DND-41 (cell line): ENCODE data around the gene PYCR2.
"Not testable (repeated sequence)": the region's sequence is repeated elsewhere in the genome, so short reads cannot be mapped to it uniquely, and the experiment has no call there.

Experiments used
- ATAC-seq: fragments of 200-7000 bp; cut with Tn5 transposase; 3 replicates; pipeline ENCODE4 v1.9.1; 2021; ENCODE audit warnings: low read depth; ENCODE audit not compliant: insufficient read depth
- DNase-seq: peaks from one replicate; pipeline ENCODE4 v3.0.0-alpha.2; 2020
- H2AFZ ChIP-seq: 2 replicates; pipeline ENCODE4 v1.6.0; 2012; ENCODE audit warnings: low read depth, low read length
- H3K27ac ChIP-seq: 2 replicates; pipeline ENCODE4 v1.5.1; 2012; ENCODE audit warnings: low read length, inconsistent platforms
- H3K27me3 ChIP-seq: fragments of 200-600 bp; sonication (generic); 2 replicates; pipeline ENCODE4 v1.6.0; 2012; ENCODE audit warnings: low read length, mild to moderate bottlenecking, inconsistent platforms; ENCODE audit not compliant: insufficient read depth, poor library complexity
- H3K36me3 ChIP-seq: 2 replicates; pipeline ENCODE4 v1.5.1; 2012; ENCODE audit warnings: low read length, inconsistent platforms; ENCODE audit not compliant: insufficient read depth
- H3K4me1 ChIP-seq: 2 replicates; pipeline ENCODE4 v1.5.1; 2012; ENCODE audit warnings: mild to moderate bottlenecking, low read length; ENCODE audit not compliant: insufficient read depth
- H3K4me2 ChIP-seq: 2 replicates; pipeline ENCODE4 v1.6.0; 2012; ENCODE audit warnings: mild to moderate bottlenecking, moderate library complexity, low read length, inconsistent platforms; ENCODE audit not compliant: insufficient read depth
- H3K4me3 ChIP-seq, 2 experiments: fragments of 200-600 bp in 1 of 2; shearing (Covaris generic) in 1 of 2; 2 replicates each; pipeline ENCODE4 v1.5.1; 2012 to 2016; ENCODE audit warnings: inconsistent platforms in 2 of 2, low read length in 2 of 2, mild to moderate bottlenecking in 2 of 2, low read depth in 1 of 2, moderate library complexity in 1 of 2
- H3K79me2 ChIP-seq: 2 replicates; pipeline ENCODE4 v1.6.0; 2012; ENCODE audit warnings: low read length, inconsistent platforms; ENCODE audit not compliant: insufficient read depth
- H3K9ac ChIP-seq: 2 replicates; pipeline ENCODE4 v1.6.0; 2012; ENCODE audit warnings: low read depth, mild to moderate bottlenecking, inconsistent platforms, low read length, moderate library complexity
- H3K9me3 ChIP-seq: 2 replicates; pipeline ENCODE4 v1.5.1; 2012; ENCODE audit warnings: low read length, moderate library complexity, mild to moderate bottlenecking, inconsistent platforms; ENCODE audit not compliant: insufficient read depth, severe bottlenecking
- H4K20me1 ChIP-seq: 2 replicates; pipeline ENCODE4 v1.6.0; 2012; ENCODE audit warnings: low read length; ENCODE audit not compliant: insufficient read depth
- EZH2 ChIP-seq: IDR thresholded peaks from 3 replicates; pipeline ENCODE4 v1.6.1; 2012; ENCODE audit warnings: borderline replicate concordance, low read depth, mild to moderate bottlenecking, moderate library complexity, low read length, inconsistent platforms; ENCODE audit not compliant: severe bottlenecking
- TF ChIP-seq, protein P1 (sequence below): IDR thresholded peaks from 2 replicates; pipeline ENCODE4 v1.5.1; 2012; ENCODE audit warnings: borderline replicate concordance, low read length, moderate library complexity, mild to moderate bottlenecking; ENCODE audit not compliant: poor library complexity, severe bottlenecking; ENCODE audit errors: extremely low read depth

The PYCR2 gene

DNA sequence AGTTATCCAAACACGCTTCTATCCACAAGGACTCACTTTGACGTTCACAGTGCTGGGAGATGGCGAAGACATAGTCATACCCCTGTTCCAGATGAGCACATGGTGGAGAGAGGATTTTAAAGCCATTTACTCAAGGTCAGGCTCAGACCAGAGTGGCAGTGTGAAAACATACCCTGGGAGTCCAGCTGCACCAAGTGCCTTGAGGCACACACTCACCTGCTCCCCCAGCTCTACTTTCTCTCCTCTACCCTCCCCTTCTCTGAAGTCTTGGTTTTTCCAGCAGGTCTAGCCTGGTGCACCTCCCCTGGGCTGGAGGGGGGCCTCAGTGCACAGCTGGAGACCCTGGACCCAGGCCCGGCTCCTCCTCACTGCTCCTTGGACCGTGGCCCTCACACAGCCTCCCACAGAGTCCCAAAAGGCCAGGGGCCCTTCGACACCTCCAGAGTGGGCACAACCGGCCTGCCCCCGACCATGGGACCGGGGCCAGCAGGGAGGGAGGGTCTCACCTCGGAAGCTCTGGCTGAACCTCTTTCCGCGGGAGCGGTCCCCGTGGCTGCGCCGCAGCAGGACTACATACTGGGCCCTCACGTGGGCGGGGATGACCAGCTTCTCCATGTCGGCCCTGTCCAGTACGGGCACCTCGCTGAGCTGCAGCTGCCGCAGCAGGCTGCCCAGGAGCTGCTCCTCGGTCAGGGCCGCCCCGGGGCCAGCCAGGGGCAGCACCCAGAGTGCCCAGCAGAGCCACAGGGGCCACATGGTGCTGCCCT, 16.5 kb upstream of the PYCR2 start:
- no peak overlapping the region for H3K4me3 ChIP-seq

DNA sequence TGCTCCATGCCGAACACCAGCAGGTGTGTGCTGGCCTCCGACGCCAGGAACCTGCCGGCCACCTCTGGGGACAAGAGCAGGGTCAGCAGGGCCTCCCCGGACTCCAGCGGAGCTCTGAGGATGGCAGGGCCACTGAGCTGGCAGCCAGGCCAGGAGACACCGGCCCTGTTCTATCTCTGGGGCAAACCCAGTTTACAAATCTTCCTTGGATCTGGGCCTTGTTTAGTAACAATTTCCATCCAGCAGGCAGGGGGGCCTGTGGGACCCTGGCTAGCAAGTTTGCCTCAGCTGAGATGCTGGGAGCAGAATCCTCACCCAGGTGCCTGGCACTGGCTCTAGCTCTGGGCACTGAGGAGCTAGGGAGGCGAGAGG, 15.9 kb upstream of the PYCR2 start:
- H3K9me3 ChIP-seq, H3K27ac ChIP-seq, H3K79me2 ChIP-seq, H4K20me1 ChIP-seq, ATAC-seq, DNase-seq, H3K4me2 ChIP-seq, H3K4me1 ChIP-seq, H3K4me3 ChIP-seq, H2AFZ ChIP-seq, H3K9ac ChIP-seq, H3K27me3 ChIP-seq, H3K36me3 ChIP-seq: not testable (repeated sequence)

More for the DNA sequence above, 16.5 kb upstream of the PYCR2 start:
- Histone ChIP-seq H3K27ac (no peak overlapping the region), H3K9ac (no peak overlapping the region), H3K79me2 (no peaks in the 10 kb centered on the region), H3K9me3 (no peaks in the 10 kb centered on the region), H3K4me2 (no peak overlapping the region), H3K36me3 (no peaks in the 10 kb centered on the region), H3K27me3 (no peaks in the 10 kb centered on the region), H3K4me1 (no peaks in the 10 kb centered on the region), H4K20me1 (no peaks in the 10 kb centered on the region), H2AFZ (no peak overlapping the region)
- no peak for DNase-seq
- no peak for ATAC-seq
- TF ChIP-seq, protein P1, sequence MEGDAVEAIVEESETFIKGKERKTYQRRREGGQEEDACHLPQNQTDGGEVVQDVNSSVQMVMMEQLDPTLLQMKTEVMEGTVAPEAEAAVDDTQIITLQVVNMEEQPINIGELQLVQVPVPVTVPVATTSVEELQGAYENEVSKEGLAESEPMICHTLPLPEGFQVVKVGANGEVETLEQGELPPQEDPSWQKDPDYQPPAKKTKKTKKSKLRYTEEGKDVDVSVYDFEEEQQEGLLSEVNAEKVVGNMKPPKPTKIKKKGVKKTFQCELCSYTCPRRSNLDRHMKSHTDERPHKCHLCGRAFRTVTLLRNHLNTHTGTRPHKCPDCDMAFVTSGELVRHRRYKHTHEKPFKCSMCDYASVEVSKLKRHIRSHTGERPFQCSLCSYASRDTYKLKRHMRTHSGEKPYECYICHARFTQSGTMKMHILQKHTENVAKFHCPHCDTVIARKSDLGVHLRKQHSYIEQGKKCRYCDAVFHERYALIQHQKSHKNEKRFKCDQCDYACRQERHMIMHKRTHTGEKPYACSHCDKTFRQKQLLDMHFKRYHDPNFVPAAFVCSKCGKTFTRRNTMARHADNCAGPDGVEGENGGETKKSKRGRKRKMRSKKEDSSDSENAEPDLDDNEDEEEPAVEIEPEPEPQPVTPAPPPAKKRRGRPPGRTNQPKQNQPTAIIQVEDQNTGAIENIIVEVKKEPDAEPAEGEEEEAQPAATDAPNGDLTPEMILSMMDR: no peak
- TF ChIP-seq EZH2: no peak

DNA sequence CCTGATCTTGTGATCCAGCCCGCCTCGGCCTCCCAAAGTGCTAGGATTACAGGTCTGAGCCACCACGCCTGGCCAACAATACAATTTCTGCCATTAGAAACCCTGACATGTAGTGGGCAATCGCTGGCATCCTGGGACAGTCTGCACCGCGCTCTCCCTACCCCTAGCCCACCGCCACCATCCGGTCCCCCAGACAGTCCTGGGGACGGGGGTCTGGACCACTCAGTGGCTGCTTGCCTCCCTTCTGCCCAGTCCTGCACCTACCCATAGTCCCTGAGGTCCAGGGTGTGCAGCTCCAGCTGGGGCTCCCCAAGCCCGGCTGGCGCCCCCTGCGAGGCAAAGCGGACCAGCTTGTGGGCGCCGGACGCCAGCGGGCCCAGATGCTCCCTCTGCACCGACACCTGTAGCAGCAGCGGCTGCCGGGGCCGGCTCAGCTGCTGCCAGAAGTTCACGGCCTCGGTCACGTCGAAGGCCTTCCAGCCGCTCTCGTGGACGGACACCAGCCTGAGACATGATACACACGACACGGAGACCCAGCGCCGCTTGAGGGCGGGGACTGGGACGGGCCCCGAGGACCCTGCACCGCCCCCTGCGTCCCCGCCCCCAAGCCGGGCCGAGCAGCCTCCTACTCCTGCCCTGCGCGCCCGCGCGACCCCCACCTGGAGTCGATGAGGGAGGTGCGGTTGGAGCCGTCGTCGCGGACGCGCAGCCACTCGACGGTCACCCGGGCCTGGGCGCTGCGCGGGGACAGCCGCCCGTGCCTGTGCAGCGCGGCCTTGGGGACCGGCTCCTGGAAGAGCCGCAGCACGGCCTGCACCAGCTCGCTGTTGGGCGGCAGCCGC, 15.3 kb upstream of the PYCR2 start:
- not testable (repeated sequence) for H3K79me2 ChIP-seq, DNase-seq, H2AFZ ChIP-seq, H3K4me1 ChIP-seq, H3K9ac ChIP-seq, H3K4me3 ChIP-seq, H3K9me3 ChIP-seq, H4K20me1 ChIP-seq, H3K27ac ChIP-seq, ATAC-seq, H3K36me3 ChIP-seq, H3K4me2 ChIP-seq, H3K27me3 ChIP-seq

DNA sequence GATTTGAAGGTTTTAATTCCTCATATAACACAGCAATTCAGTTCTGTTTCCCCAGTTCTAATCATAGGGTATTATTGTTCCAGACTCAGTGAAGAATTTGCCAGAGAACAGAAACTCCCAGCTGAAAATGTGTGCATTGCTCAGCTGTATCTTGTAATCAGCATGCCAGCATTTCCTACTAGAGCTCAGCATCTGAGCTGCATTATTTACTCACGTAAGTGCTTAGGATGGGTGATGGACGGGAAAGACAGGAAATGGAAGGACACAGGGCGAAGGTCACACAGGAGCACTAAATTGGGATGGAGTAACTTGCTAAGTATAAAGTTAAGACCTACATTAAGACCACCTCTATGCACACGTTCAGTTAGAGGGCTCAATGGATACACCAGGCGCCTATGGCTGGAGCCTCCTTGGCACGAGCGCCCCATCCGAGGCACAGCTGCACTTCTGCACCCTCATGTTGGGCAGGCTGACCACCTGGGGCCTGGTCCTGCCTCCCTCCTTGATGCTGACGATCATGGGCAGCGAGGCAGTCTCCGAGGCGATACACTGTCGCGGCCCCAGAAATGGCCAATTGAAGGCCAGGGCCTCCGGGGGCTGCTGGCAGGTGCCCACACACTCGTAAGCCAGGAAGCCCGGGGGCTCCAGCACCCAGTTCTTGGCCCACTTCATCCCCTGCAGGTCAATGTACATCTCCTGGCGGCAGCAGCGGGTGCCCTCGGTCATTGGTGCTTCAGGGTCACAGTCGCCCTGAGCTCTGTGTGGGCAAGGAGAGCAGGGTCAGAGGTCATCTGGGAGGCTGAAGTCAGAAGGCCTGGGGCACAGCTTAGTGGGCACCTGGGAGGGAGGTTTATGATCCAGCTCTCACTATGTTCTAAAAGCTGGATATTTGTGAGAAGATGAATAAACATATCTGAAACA, 13.3 kb upstream of the PYCR2 start:
- Histone ChIP-seq H3K27me3 (no peaks in the 10 kb centered on the region), H3K27ac (no peak overlapping the region), H3K79me2 (no peaks in the 10 kb centered on the region), H3K9me3 (no peaks in the 10 kb centered on the region), H4K20me1 (no peaks in the 10 kb centered on the region), H3K4me3 (no peak overlapping the region), H2AFZ (no peak overlapping the region), H3K4me2 (no peak overlapping the region), H3K9ac (no peak overlapping the region), H3K4me1 (no peaks in the 10 kb centered on the region), H3K36me3 (no peaks in the 10 kb centered on the region)
- DNase-seq (no peak), ATAC-seq (no peak)
- TF ChIP-seq, protein P1: no peak
- TF ChIP-seq EZH2: no peak
